ENCODE data around the gene MRRF.
A peak's percentile ranks its signal among the peaks of the same experiment; 100 is the strongest.

Gene MRRF

DNA sequence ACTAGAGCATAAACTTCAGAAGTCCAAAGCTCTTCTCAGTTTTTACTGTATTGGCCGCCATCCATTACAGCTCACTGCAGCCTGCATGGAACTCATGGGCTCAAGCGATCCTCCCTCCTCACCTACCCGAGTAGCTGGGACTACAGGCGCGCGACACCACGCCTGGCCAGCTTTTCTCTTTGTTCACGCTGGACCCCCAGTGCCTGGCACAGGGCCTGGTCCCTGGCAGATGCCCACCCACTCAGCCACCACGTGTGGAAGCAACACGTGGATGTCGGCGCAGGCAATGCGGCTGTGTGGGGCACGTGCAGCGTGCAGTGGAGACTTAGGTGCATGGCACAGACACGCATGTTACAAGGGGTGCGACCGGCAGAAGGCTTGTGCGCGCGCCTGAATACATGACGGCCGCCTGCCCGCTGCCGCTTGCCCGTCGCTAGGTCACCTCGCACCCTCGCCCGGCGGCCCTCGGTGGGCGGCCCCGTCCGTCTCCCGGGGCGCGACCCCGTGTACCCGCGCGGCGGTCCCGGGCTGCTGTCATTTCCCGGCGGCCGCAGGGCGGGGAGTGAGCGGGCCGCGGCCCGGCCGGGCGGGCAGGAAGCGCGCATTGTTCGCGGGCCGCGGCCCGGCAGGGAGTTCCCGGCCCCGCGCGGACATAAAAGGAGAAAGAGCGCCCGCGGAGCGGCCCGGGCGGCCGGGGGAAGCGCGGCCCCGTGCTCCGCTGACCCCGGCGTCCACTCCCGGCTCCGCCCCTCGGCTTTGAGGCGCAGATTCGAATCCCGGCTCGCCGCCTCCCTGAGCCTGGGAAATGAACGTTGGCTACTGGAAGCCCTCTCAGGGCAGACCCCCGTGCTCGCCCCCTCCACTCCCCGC, 82.0 kb downstream of the MRRF start:
- H3K27ac ChIP-seq (ENCODE audit: low read depth, low read length) = no peak overlapping the region
- peak overlapping the region; percentile 15; the same call in 1 of the 2 replicates for H3K9ac ChIP-seq (ENCODE audit: low read depth, low read length)
- H3K9me3 ChIP-seq (ENCODE audit: control insufficient read depth, insufficient read depth, low read length) = no peaks in the 10 kb centered on the region
- peaks cover 20% of the 10 kb centered on the region for H3K27me3 ChIP-seq (ENCODE audit: control insufficient read depth, insufficient read depth, low read length)
- H3K36me3 ChIP-seq (ENCODE audit: control insufficient read depth, insufficient read depth, low read length) = no peaks in the 10 kb centered on the region
- H3K4me3 ChIP-seq (ENCODE audit: low read depth, low read length) = peak overlapping the region; percentile 69
- H3K4me1 ChIP-seq (ENCODE audit: control insufficient read depth, insufficient read depth, low read length) = peaks cover 20% of the 10 kb centered on the region

DNA sequence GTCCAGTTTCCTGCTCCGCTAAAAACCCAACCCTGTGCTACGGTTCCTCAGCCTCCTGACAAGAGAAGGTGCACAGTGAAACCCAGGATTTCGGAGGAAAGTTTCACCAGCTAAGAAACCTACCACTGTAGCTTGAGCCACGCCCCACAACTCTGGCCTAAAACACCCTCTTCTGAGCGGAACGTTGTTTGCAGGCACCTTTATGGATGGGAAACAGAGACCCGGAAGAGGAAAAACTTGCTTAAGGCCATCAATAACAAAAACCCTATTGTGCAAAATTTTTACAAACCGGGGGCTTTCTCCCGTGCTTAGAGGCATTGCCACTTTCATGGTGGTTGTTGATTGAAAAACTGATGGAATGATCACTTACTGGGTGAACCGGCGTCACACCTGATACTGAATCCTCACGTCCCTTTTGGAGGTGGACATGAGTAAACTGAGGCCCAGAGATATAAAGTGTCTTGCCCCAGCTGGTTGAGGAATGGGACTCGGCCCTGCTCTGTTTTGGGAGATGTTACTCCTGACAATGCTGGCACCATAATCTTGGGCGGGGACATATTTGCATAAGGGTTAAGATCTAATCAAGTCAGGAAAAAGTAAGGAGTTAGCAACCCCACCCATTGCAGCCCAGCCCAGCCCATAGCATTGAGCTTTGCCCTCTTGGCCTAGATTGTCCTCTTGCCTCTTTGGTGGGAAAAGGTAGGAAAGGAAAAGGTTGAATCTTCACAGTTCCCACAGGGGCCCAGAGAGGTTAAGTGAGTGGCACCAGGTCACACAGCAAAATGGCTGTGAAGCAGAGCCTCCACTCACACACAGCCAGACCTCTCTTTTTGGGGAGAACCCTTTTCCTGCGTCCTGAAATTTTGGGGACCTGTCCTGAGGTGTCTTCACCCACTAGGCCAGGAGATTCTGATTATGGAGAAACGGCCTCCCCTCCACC, 82.9 kb downstream of the MRRF start:
- peak overlapping the region; percentile 69 for H3K4me3 ChIP-seq (ENCODE audit: low read depth, low read length)
- no peak overlapping the region for H3K27ac ChIP-seq (ENCODE audit: low read depth, low read length)

DNA sequence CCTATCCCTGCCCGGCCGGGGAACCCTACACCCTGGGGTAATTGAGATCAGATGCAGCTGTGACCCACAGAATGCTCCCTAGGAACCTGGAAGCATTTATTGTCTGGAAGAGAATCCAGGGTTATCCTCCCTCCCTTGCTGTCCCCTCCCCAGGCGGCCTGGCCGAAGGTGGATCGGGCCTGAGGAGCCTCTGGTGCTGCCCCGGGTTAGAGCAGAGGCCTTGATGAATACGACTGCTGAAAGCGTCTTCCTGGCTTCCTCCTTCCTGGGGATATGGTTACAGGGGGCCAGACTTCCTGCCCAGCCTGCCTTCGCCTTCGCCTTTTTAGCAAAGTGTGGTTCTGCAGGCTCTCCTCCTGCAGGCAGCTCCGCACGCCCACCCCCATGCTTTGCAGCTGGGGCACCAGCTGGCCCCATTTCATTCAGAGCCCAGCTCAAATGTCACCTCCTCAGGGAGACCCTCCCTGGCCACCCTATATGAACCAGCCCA, 83.7 kb downstream of the MRRF start:
- H3K9ac ChIP-seq (ENCODE audit: low read depth, low read length) = no peak overlapping the region
- peaks cover 20% of the 10 kb centered on the region for H3K27me3 ChIP-seq (ENCODE audit: control insufficient read depth, insufficient read depth, low read length)
- no peaks in the 10 kb centered on the region for H3K36me3 ChIP-seq (ENCODE audit: control insufficient read depth, insufficient read depth, low read length)
- no peak overlapping the region for H3K27ac ChIP-seq (ENCODE audit: low read depth, low read length)
- no peaks in the 10 kb centered on the region for H3K9me3 ChIP-seq (ENCODE audit: control insufficient read depth, insufficient read depth, low read length)
- H3K4me1 ChIP-seq (ENCODE audit: control insufficient read depth, insufficient read depth, low read length) = peaks cover 6% of the 10 kb centered on the region; the same call in 1 of the 2 replicates
- H3K4me3 ChIP-seq (ENCODE audit: low read depth, low read length) = no peak overlapping the region

More for the DNA sequence above, 82.9 kb downstream of the MRRF start:
- Histone ChIP-seq H3K9ac (ENCODE audit: low read depth, low read length) (no peak overlapping the region), H3K9me3 (ENCODE audit: control insufficient read depth, insufficient read depth, low read length) (no peaks in the 10 kb centered on the region), H3K36me3 (ENCODE audit: control insufficient read depth, insufficient read depth, low read length) (no peaks in the 10 kb centered on the region), H3K4me1 (ENCODE audit: control insufficient read depth, insufficient read depth, low read length) (peaks cover 12% of the 10 kb centered on the region), H3K27me3 (ENCODE audit: control insufficient read depth, insufficient read depth, low read length) (peaks cover 20% of the 10 kb centered on the region)

DNA sequence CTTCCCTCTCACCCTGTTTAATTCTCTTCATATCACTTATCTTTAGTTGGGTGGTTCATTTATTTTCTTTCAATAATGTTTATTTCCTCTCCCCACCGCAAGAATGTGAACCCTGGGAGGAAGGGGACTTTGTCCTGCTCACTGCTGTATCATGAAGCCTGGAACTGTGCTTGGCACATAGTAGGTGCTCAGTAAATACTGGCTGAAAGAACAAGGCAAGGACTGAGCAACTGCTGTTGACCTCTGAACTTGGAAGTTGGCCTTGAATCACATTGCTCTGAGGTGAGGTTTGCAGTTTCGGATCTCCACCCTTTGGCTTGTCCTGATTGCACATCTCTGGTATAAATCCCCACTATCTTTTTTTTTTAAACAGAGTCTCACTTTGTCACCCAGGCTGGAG, 84.1 kb downstream of the MRRF start:
- Histone ChIP-seq H3K4me1 (ENCODE audit: control insufficient read depth, insufficient read depth, low read length) (peaks cover 6% of the 10 kb centered on the region; the same call in 1 of the 2 replicates), H3K36me3 (ENCODE audit: control insufficient read depth, insufficient read depth, low read length) (no peaks in the 10 kb centered on the region), H3K27me3 (ENCODE audit: control insufficient read depth, insufficient read depth, low read length) (peaks cover 20% of the 10 kb centered on the region), H3K27ac (ENCODE audit: low read depth, low read length) (no peak overlapping the region), H3K9me3 (ENCODE audit: control insufficient read depth, insufficient read depth, low read length) (no peaks in the 10 kb centered on the region), H3K4me3 (ENCODE audit: low read depth, low read length) (no peak overlapping the region), H3K9ac (ENCODE audit: low read depth, low read length) (no peak overlapping the region)

DNA sequence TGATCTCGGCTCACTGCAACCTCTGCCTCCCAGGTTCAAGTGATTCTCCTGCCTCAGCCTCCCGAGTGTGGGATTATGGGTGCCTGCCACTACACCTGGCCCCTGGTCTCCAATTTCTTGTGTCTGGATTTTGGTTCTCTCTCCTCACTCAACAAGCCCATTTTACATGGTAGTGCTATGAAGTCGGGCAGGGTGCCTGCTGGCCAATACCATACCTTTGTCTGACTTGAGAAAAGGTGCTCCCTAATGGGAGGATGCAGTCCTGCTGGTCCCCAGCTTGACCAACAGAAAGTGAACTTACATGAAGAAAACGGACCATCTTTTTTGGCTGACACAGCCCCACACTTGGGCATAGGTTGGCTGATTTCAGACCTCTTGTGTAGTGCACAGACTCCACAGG, 84.5 kb downstream of the MRRF start:
- H3K27me3 ChIP-seq (ENCODE audit: control insufficient read depth, insufficient read depth, low read length) = peaks cover 20% of the 10 kb centered on the region
- no peak overlapping the region for H3K9ac ChIP-seq (ENCODE audit: low read depth, low read length)
- no peaks in the 10 kb centered on the region for H3K36me3 ChIP-seq (ENCODE audit: control insufficient read depth, insufficient read depth, low read length)
- no peak overlapping the region for H3K4me3 ChIP-seq (ENCODE audit: low read depth, low read length)
- peaks cover 6% of the 10 kb centered on the region; the same call in 1 of the 2 replicates for H3K4me1 ChIP-seq (ENCODE audit: control insufficient read depth, insufficient read depth, low read length)
- H3K27ac ChIP-seq (ENCODE audit: low read depth, low read length) = no peak overlapping the region
- no peaks in the 10 kb centered on the region for H3K9me3 ChIP-seq (ENCODE audit: control insufficient read depth, insufficient read depth, low read length)

DNA sequence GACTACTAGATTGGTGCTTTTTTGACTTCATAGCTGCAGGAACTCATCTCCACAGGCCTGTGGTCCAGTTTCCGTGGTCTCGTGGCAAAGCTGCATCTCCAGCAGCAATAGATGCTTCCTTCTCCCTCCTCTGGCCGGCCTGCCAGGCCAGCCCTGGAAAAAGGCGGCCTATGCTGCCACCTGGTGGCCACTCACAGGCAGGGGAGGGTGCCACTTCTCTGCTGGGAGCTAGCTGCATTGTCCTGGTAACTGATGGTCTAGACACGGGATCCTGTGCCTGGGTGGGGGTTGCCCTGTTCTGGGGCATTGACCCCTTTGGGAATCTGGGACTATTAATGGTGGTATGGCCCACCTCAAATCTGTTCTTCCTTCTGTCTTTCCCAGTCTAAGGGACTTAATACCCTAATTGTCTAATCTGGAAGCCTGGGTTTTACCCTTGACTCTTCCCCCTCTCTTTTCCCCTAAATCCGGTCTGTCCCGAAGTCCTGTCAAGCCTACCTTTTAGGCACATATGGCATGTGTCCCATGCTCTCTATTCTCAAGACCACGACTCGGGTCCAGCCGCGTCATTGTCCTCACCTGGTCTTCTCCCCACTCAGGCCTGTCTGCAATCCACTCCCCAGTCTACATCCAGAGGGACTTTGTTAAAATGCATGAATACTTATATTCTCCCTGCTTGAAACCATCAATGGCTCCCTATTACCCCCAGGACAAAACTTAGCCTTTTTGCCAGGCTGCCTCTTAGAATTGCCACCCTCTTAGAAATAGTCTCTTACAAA, 86.1 kb downstream of the MRRF start:
- Histone ChIP-seq H3K4me3 (ENCODE audit: low read depth, low read length) (no peak overlapping the region), H3K27ac (ENCODE audit: low read depth, low read length) (no peak overlapping the region), H3K4me1 (ENCODE audit: control insufficient read depth, insufficient read depth, low read length) (peaks cover 6% of the 10 kb centered on the region; the same call in 1 of the 2 replicates), H3K27me3 (ENCODE audit: control insufficient read depth, insufficient read depth, low read length) (peaks cover 15% of the 10 kb centered on the region), H3K36me3 (ENCODE audit: control insufficient read depth, insufficient read depth, low read length) (no peaks in the 10 kb centered on the region), H3K9me3 (ENCODE audit: control insufficient read depth, insufficient read depth, low read length) (no peaks in the 10 kb centered on the region), H3K9ac (ENCODE audit: low read depth, low read length) (no peak overlapping the region)

DNA sequence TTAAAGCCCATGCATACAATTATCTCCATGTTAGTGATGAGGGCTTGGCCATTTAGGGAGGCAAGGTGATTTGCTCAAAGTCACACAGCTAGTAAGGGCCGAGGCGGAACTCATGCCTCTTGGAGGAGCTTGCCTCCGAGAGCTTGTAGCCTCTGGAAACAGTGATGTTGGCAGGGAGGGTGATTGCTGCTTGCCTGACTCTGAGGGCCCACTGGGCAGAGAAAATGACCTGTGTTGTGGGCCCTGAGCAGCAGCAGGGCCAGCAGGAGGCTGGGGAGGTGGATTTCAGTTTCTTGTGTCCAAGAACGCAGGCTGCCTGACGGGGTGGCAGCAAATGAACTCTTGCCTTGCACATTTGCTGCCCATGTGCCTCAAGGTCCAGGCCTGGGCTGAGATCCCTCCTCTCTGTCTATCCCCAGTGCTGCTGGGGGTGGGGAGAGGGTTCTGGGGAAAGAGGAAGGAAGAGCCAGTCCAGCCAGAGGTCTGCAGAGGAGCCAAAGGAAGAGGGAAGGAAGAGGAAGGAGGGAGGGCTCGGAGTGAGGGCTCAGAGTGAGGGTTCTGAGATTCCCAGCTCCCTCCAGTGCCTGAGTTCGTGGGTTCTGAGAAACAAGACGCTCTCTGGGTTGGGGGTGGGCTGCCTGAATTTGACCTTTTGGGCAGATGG, 90.0 kb downstream of the MRRF start:
- Histone ChIP-seq H3K9ac (ENCODE audit: low read depth, low read length) (no peak overlapping the region), H3K4me3 (ENCODE audit: low read depth, low read length) (no peak overlapping the region), H3K27me3 (ENCODE audit: control insufficient read depth, insufficient read depth, low read length) (no peaks in the 10 kb centered on the region), H3K4me1 (ENCODE audit: control insufficient read depth, insufficient read depth, low read length) (no peaks in the 10 kb centered on the region), H3K27ac (ENCODE audit: low read depth, low read length) (no peak overlapping the region), H3K9me3 (ENCODE audit: control insufficient read depth, insufficient read depth, low read length) (no peaks in the 10 kb centered on the region), H3K36me3 (ENCODE audit: control insufficient read depth, insufficient read depth, low read length) (no peaks in the 10 kb centered on the region)

DNA sequence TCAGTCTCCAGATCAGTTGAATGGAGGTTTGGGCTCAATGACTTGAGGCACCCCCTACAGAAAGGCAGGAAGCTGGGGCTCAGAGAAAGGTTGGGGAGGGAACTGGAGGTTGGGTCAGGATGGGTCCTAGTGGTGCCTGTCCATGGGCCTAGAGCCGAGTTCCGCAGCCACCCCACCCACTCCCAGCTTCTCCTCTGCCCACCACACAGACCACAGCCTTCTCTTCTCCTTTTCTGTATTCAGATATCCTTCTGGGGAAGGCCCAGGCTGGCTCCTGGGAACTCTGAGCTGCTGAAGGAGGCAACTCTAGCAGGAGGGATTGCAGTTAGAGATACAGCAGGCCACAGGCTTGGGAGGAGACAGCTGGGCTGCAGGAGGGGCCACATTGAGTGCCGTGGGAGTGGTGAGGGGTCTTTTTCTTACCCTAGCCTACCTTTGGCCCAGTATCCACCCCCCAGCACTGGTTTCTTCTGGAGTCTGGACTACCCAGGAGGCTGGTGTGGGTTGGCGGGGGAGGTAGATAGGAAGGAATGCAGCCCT, 90.7 kb downstream of the MRRF start:
- Histone ChIP-seq H3K27ac (ENCODE audit: low read depth, low read length) (no peak overlapping the region), H3K27me3 (ENCODE audit: control insufficient read depth, insufficient read depth, low read length) (no peaks in the 10 kb centered on the region), H3K4me3 (ENCODE audit: low read depth, low read length) (no peak overlapping the region), H3K4me1 (ENCODE audit: control insufficient read depth, insufficient read depth, low read length) (no peaks in the 10 kb centered on the region), H3K9ac (ENCODE audit: low read depth, low read length) (no peak overlapping the region), H3K9me3 (ENCODE audit: control insufficient read depth, insufficient read depth, low read length) (no peaks in the 10 kb centered on the region), H3K36me3 (ENCODE audit: control insufficient read depth, insufficient read depth, low read length) (no peaks in the 10 kb centered on the region)

DNA sequence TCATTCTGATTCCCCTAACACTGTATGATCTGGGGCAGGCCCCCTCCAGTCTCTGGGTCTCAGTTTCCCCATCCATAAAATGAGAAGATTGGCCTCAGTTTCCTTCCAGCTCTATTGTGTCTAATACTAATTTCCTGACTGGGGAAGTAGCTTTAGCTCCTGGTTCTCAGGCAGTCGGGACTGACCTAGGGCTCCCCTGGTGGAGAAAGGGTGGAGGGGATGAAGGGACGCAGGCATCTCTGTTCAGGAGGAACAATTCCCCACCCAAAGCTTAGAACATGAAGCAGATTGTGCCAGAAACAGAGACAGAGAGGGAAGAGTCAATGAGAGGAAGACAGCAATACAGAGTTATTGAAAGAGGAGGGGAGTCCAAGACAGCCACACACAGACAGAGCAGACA, 91.9 kb downstream of the MRRF start:
- Histone ChIP-seq H3K27me3 (ENCODE audit: control insufficient read depth, insufficient read depth, low read length) (no peaks in the 10 kb centered on the region), H3K9me3 (ENCODE audit: control insufficient read depth, insufficient read depth, low read length) (no peaks in the 10 kb centered on the region), H3K4me3 (ENCODE audit: low read depth, low read length) (no peak overlapping the region), H3K36me3 (ENCODE audit: control insufficient read depth, insufficient read depth, low read length) (no peaks in the 10 kb centered on the region), H3K4me1 (ENCODE audit: control insufficient read depth, insufficient read depth, low read length) (no peaks in the 10 kb centered on the region), H3K9ac (ENCODE audit: low read depth, low read length) (no peak overlapping the region), H3K27ac (ENCODE audit: low read depth, low read length) (no peak overlapping the region)

DNA sequence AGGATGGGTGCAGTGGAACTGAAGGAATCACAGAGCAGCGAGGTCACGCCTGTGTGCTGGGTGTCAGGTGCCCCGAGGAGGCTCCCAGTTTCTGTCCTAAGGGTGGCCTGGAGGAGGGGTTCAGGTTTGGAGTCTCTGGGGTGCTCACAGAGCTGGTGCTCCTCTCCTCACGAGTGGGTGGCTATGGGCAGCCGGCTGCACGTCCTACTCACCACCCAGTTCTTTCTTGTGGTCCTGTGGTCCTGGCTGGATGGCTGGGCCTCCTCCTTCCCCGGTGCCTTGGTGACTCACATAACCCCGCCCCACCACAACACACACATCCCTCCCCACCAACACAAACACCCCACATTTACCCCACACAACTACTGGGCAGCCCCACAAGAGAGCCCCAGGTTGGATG, 96.2 kb downstream of the MRRF start:
- Histone ChIP-seq H3K9ac (ENCODE audit: low read depth, low read length) (no peak overlapping the region), H3K27me3 (ENCODE audit: control insufficient read depth, insufficient read depth, low read length) (no peaks in the 10 kb centered on the region), H3K36me3 (ENCODE audit: control insufficient read depth, insufficient read depth, low read length) (no peaks in the 10 kb centered on the region), H3K4me1 (ENCODE audit: control insufficient read depth, insufficient read depth, low read length) (no peaks in the 10 kb centered on the region), H3K4me3 (ENCODE audit: low read depth, low read length) (no peak overlapping the region), H3K9me3 (ENCODE audit: control insufficient read depth, insufficient read depth, low read length) (no peaks in the 10 kb centered on the region), H3K27ac (ENCODE audit: low read depth, low read length) (no peak overlapping the region)
